ENCODE results near the gene MUSK. TPM values are rescaled to one million over a fixed set of nuclear protein-coding genes. Genes with fewer than 3 reads are reported as not detected.
"Not testable (repeated sequence)": the region's sequence is repeated elsewhere in the genome, so short reads cannot be mapped to it uniquely, and the experiment has no call there.

Gene MUSK
- total RNA-seq, 1 donor from 2014 or later, result 3.7 TPM

- H3K4me1 ChIP-seq, result no peaks in the 10 kb centered on the region
- DNase-seq (no peak), ATAC-seq (no peak)
- intact Hi-C loops (cut with DNase I), result no loop called here
- no peaks in the 10 kb centered on the region for H3K9me3 ChIP-seq
- H3K27ac ChIP-seq, result no peak overlapping the region
- no peaks in the 10 kb centered on the region for H3K27me3 ChIP-seq
- H3K4me3 ChIP-seq, result no peak overlapping the region
- H3K36me3 ChIP-seq, result no peaks in the 10 kb centered on the region
- TF ChIP-seq CTCF (IDR thresholded peaks at IDR 0.05), result no peak
Observed at GRCh38 chr9:110821064-110821463, 152.5 kb downstream of the MUSK start.

GRCh38 chr9:110825129-110825528 is 156.5 kb downstream of the MUSK start:
- ATAC-seq; DNase-seq; H3K9me3 ChIP-seq; H3K27me3 ChIP-seq; intact Hi-C loops (cut with DNase I); H3K36me3 ChIP-seq; H3K27ac ChIP-seq; H3K4me1 ChIP-seq; H3K4me3 ChIP-seq: not testable (repeated sequence)

- no peak for ATAC-seq
Observed at GRCh38 chr9:110825950-110826349, 157.4 kb downstream of the MUSK start.

GRCh38 chr9:110826400-110826799 is 157.8 kb downstream of the MUSK start:
- H3K36me3 ChIP-seq; DNase-seq; H3K27me3 ChIP-seq; H3K9me3 ChIP-seq; H3K4me3 ChIP-seq; H3K27ac ChIP-seq; H3K4me1 ChIP-seq; intact Hi-C loops (cut with DNase I); ATAC-seq: not testable (repeated sequence)

More at GRCh38 chr9:110825950-110826349, 157.4 kb downstream of the MUSK start:
- Histone ChIP-seq H3K4me3 (no peak overlapping the region), H3K36me3 (no peaks in the 10 kb centered on the region), H3K27ac (no peak overlapping the region), H3K4me1 (no peaks in the 10 kb centered on the region), H3K27me3 (no peaks in the 10 kb centered on the region), H3K9me3 (no peaks in the 10 kb centered on the region)
- intact Hi-C loops (cut with DNase I), result no loop called here
- TF ChIP-seq CTCF (IDR thresholded peaks at IDR 0.05), result no peak
- no peak for DNase-seq

GRCh38 chr9:110828264-110828663 is 159.7 kb downstream of the MUSK start:
- no peaks in the 10 kb centered on the region for H3K9me3 ChIP-seq
- DNase-seq (no peak), ATAC-seq (no peak)
- H3K36me3 ChIP-seq, result no peaks in the 10 kb centered on the region
- no peak overlapping the region for H3K27ac ChIP-seq
- H3K27me3 ChIP-seq, result no peaks in the 10 kb centered on the region
- H3K4me3 ChIP-seq, result no peak overlapping the region
- H3K4me1 ChIP-seq, result no peaks in the 10 kb centered on the region
- no peak for TF ChIP-seq CTCF (IDR thresholded peaks at IDR 0.05)
- intact Hi-C loops (cut with DNase I), result no loop called here

GRCh38 chr9:110830495-110830894 is 161.9 kb downstream of the MUSK start:
- no peak for TF ChIP-seq CTCF (IDR thresholded peaks at IDR 0.05)

GRCh38 chr9:110832926-110833325 is 164.3 kb downstream of the MUSK start:
- intact Hi-C loops (cut with DNase I), result no loop called here
- no peak for TF ChIP-seq CTCF (IDR thresholded peaks at IDR 0.05)
- H3K27ac ChIP-seq, result no peak overlapping the region
- no peak overlapping the region for H3K4me3 ChIP-seq
- no peaks in the 10 kb centered on the region for H3K9me3 ChIP-seq
- H3K27me3 ChIP-seq, result no peaks in the 10 kb centered on the region
- no peak for ATAC-seq
- H3K36me3 ChIP-seq, result no peaks in the 10 kb centered on the region
- DNase-seq, result no peak
- H3K4me1 ChIP-seq, result no peaks in the 10 kb centered on the region

More at GRCh38 chr9:110830495-110830894, 161.9 kb downstream of the MUSK start:
- intact Hi-C loops (cut with DNase I), result no loop called here
- Histone ChIP-seq H3K27ac (no peak overlapping the region), H3K4me3 (no peak overlapping the region), H3K27me3 (no peaks in the 10 kb centered on the region), H3K9me3 (no peaks in the 10 kb centered on the region), H3K36me3 (no peaks in the 10 kb centered on the region), H3K4me1 (no peaks in the 10 kb centered on the region)
- ATAC-seq (no peak), DNase-seq (no peak)

Data from upper lobe of right lung (tissue), 1 donor.